Effector CD4-positive, alpha-beta T cell (primary cell): Measurements from ENCODE around the gene C1QTNF4.

Experiments used
- DNase-seq: peaks from one replicate; pipeline ENCODE4 v3.0.0-alpha.2; 2020

The C1QTNF4 gene

GRCh38 chr11:47592970-47593369 lies 1.2 kb downstream of the C1QTNF4 start:
- DNase-seq: no peak

DNA sequence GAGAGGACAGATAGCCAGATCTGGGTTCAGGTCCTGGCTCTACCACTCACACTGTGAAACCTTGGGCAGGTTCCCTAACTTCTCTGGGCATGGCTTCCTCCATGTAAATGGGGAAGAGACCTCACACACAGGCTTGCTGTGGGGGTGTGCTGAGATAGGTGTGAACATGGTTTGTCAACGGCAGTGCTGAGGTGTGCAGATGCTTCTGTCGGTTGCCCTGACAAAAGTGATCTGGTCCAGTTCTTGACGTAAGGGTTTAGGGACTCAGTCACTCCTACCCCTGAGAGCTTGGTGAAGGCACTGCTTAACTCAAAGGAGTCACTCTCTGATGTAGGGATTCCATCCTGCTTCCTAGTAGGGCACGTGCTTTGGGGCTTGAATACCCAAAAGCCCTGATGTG lies 2.0 kb downstream of the C1QTNF4 start:
- DNase-seq: no peak

GRCh38 chr11:47591764-47592163 lies 2.4 kb downstream of the C1QTNF4 start:
- DNase-seq: no peak

DNA sequence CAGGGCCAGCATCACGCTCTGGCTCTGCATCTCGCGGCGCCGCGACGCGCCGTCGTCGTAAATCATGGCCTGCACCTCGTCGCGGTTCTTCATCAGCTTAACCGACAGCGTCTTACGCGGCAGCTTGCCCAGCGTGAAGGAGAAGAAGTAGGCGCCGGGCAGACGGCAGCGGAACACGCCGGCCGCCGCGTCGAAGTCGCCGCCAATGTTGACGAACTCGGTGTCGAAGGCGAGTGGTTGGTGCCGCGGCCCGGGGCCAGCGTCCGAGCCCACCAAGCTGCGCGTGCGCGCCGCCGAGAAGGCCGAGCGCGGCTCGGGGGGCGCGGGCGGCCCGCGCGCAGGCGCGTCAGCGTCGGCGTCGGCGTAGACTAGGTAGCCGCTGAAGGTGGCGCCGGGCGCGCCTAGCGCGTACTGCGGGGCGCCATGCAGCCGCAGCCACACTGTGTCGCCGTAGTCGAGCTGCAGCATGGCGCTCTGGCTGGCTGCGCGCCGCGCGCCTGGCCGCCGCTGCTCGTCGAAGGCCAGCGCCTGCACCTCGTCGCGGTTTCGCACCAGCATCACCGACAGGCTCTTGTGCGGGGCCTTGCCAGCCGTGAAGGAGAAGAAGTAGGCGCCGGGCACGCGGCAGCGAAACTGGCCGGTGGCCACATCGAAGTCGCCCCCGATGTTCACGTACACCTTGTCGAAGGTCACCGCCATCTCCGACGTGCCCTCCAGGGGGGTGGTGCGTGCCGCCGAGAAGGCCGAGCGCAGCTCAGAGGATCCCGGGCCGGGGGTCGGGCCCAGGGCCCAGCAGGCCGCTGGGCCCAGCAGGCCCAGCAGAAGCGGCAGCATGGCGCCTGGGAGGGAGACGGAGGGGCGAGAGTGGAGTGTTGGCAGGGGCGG lies 4.0 kb downstream of the C1QTNF4 start:
- DNase-seq: no peak

DNA sequence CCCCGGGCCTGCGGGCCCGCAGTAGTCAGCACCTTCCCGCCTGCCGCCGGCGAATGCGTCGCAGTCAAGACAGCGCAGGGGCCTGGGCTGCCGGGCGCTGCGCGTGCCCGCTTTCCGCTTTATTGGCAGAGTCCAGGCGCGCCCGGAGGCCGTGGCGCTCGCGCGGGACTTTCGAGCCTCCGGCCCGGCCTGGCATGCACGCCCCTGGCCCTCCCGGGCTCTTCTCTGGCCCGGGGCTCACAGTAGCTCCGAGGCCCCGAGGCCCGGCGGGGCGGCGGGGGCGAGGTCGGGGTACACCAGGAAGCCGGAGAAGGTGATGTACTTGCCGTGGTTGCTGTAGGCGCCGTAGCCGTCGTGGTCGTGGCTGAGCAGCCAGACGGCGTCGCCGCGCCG lies 4.6 kb downstream of the C1QTNF4 start:
- DNase-seq: no peak

GRCh38 chr11:47589118-47589517 lies 5.1 kb downstream of the C1QTNF4 start:
- no peak for DNase-seq

- no peak for DNase-seq
Observed at GRCh38 chr11:47587723-47588326, 6.4 kb downstream of the C1QTNF4 start.

DNA sequence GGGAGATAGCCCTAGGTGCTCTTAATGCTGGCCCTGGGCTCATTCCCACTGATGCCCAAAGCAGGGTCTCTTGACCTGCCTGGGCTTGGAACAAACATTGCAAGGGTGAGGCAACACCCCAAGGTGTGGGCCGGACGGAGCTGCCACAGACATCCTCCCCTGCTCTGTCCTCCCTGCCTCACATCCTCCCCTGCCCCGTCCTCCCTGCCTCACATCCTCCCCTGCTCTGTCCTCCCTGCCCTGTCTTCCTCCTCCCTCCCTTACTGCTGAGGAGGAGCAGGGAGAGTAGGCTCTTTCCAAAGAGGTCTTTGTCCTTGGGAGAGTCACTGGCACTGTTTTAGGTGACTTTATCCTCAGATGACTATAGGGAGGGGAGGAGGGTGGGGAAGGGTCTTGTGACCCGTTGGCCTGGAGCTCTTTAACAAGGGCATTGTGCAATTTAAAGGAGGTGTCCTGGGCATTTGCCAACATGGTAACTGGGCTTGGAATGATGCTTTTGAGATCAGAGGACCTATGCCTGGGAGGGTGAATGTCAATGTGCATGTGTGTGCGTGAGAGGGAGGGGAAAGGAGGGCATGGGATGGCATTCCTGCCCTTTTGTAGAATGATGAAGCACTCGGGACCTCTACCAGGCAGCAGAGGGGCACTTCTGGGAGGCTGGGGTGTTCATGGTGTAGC lies 7.0 kb downstream of the C1QTNF4 start:
- DNase-seq: no peak

DNA sequence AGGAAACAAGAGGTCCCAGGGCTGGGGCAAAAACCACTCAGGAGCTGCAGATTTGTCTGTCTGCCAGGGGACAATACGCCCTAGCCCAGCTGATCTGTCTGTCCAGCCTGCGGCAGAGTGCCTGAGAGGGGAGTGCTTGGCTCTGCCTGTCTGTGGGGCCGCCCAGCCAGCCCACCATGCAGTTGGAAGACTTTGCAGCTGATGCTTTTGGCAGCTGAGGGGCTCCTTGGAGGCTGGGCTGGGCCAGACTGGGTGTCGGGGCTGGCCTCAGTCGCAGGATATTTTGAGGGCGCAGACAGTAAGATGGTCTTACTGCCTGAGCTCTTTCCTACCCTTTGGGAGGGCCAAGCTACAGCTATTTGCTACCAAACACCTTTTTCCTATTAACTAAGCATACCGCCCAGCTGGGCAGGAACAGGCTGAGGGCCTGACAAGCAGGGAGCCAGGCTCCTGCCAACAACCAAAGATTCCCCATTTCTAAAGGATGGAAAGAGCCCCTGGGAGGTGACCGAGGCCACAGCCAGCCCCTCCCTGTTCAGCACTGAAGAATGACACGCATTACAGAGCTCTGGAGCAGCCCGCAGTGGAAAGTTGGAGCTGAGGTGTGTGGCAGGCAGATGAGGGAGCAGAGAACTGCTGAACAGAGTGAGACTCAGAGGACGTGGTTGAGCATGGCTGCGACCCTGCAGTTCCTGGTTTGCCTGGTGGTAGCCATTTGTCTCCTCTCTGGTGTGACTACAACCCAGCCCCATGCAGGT lies 7.9 kb downstream of the C1QTNF4 start, which contains the start of gene FAM180B:
FAM180B (plus strand) TSS at position 581 of the 758 bp plus-strand sequence; CDS start at position 672, 91 bp downstream.
- DNase-seq: no peak

- DNase-seq: no peak
Observed at GRCh38 chr11:47583844-47584243, 10.4 kb downstream of the C1QTNF4 start.

DNA sequence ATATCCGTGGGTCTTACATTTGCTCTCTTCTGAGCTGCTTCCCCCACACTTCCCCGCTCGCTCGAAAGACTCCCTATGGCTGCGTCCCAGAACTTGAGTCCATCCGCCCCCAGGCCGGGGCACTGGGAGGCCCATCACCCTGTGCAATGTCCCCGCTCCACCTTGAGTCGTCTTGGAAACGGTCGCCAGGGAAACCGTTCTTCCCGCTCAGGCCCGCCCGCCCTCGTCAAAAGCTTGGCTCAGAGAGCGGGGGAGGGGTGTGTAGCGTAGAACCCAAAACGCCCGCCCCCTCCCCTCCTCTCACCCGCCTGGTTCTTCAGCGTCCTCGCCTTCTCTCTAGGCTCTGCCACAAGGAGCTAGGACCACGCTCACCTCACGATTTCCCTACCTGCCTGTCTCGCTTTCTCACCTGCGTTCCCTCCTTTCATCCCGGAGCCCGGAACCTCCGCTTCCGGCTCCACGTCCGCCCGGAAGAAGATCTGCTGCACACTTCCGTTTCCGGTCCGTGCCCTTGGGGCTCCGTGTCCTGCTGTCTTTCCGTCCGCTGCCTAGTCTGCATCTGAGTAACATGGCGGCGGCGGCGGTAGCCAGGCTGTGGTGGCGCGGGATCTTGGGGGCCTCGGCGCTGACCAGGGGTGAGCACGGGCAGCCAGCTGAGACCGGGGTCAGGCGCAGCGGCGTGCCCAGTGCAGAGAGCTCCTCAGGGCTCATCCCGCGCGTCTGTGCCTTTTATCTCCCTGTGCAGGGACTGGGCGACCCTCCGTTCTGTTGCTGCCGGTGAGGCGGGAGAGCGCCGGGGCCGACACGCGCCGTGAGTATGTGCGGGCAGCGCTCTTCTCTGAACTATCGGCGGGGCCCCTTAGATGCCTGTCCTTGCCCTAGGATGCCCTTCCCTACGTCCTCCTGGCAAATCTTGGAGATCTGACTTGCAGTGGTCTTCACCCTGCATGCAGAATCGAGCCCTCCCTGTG lies 15.4 kb downstream of the C1QTNF4 start, which contains the start of the genes KBTBD4 and NDUFS3:
KBTBD4 (minus strand) TSS at position 447 of the 971 bp plus-strand sequence; CDS start at position 428, 19 bp downstream.
NDUFS3 (plus strand) TSS at position 551 of the 971 bp plus-strand sequence; CDS start at position 569, 18 bp downstream.
- DNase-seq: peak; percentile 86

GRCh38 chr11:47577460-47578041 lies 16.7 kb downstream of the C1QTNF4 start:
- DNase-seq: no peak

DNA sequence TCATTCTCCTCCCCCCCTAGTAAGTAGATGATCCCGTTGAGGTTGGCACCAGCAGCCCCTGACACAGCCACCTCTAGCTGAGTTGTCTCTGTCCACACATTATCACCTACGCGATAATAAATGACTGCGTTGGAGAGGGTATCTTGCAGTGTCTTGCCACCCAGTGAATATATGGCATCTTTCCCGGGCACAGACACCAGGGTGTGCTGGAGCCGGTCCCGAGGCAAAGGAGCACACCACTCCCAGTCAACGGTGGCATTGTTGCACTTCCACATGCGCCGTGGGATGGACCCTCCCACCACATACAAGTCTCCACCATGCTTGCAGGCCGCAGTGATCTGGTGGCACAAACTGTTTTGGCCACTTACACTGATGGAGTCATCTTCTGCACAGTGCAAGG lies 20.9 kb downstream of the C1QTNF4 start:
- no peak for DNase-seq

- DNase-seq: no peak
Observed at GRCh38 chr11:47572715-47573255, 21.4 kb downstream of the C1QTNF4 start.

GRCh38 chr11:47571895-47572294 lies 22.3 kb downstream of the C1QTNF4 start:
- no peak for DNase-seq

DNA sequence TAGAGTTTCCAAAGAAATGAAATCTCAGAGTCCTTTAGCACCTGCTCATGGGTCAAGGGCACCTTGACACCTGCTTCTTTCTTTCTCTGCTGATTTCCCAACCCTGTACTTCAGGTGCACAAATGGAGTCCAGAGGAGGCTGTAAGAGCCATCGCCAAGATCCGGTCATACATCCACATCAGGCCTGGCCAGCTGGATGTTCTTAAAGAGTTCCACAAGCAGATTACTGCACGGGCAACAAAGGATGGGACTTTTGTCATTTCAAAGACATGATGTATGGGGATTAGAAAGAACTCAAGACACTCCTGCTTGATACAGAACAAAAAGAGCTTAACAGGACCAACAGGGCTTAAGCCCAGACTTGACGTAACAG lies 22.9 kb downstream of the C1QTNF4 start:
- no peak for DNase-seq

- no peak for DNase-seq
Observed at GRCh38 chr11:47570651-47571356, 23.4 kb downstream of the C1QTNF4 start.

- no peak for DNase-seq
Observed at GRCh38 chr11:47569646-47570045, 24.6 kb downstream of the C1QTNF4 start.

DNA sequence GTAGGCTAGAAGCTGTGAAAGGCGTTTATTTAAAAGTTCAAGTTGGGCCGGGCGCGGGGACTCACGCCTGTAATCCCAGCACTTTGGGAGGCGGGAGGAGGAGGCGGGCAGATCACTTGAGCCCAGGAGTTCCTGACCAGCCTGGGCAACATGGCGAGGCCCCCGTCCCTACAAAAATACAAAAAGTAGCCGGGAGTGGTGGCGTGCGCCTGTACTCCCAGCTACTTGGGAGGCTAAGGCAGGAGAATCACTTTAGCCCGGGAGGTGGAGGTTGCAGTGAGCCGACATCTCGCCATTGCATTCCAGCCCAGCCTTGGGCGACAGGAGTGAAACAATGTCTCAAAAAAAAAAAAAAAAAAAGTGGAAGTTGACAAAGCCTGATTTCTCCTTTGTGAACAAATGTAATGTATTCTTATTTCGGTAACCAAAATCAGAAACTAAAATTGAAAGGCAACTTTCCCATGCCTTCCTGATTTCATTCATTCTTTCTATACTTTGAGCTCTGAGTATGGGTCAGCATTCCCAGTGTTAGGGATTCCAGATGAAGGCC lies 28.0 kb downstream of the C1QTNF4 start:
- no peak for DNase-seq
